Body of pancreas (tissue), 4 donors: ENCODE results near the gene ACYP2. TPM values are rescaled to one million over a fixed set of nuclear protein-coding genes. Genes with fewer than 3 reads are reported as not detected.

ENCODE experiments used
- ATAC-seq: fragments of 150-250 bp; one replicate; pipeline ENCODE4 v1.9.1; 2016
- DNase-seq, 4 donors: peaks; one replicate each; pipeline ENCODE4 v3.0.0-alpha.2; 2019
- H3K27ac ChIP-seq, 4 donors: fragments of 200-600 bp; sonication (generic); 1 replicate in 3 of 4; 2 replicates in 1 of 4; pipeline versions ENCODE4 v1.5.1 to v1.6.1; 2016 to 2019; ENCODE audit warnings: mild to moderate bottlenecking in 1 of 4, mixed read lengths in 1 of 4, moderate library complexity in 1 of 4
- H3K27me3 ChIP-seq, 2 donors: fragments of 200-600 bp; sonication (generic); one replicate each; pipeline ENCODE4 v1.6.0; 2016; ENCODE audit warnings: mild to moderate bottlenecking in 1 of 2
- H3K36me3 ChIP-seq, 2 donors: fragments of 200-600 bp; sonication (generic); replicated peaks in 1 of 2; 2 replicates each; pipeline ENCODE4 v1.5.1; 2016; ENCODE audit warnings: low read depth in 2 of 2; ENCODE audit not compliant: insufficient read depth in 1 of 2
- H3K4me1 ChIP-seq: fragments of 200-600 bp; sonication (generic); one replicate; pipeline ENCODE4 v1.6.0; 2016
- H3K4me3 ChIP-seq, 2 donors: fragments of 200-600 bp; sonication (generic); 1 replicate in 1 of 2; 2 replicates in 1 of 2; pipeline ENCODE4 v1.5.1; 2016 to 2019
- H3K9me3 ChIP-seq, 3 donors: fragments of 200-600 bp; sonication (generic); 1 replicate in 2 of 3; 2 replicates in 1 of 3; pipeline ENCODE4 v1.5.1; 2016
- POLR2A ChIP-seq, 3 donors: fragments of 450-650 bp; IDR thresholded peaks; one replicate each; pipeline ENCODE4 v1.6.1; 2016; ENCODE audit warnings: antibody characterized with exemption in 3 of 3, mild to moderate bottlenecking in 2 of 3
- WGBS, 2 donors: methylation state at CpG; one replicate each; pipeline ENCODE4 v1.1.5; 2017; 5-methylcytosine and 5-hydroxymethylcytosine counted together
- intact Hi-C: fragments of 100-400 bp; cut with DNase I; formaldehyde crosslinking; loops from one replicate; pipeline ENCODE4 v1.15.1; 2023
- total RNA-seq, 2 donors: library from RNA; depleted of rRNA; stranded (reverse); fragments of >200 nt; gene quantifications; one replicate each; pipeline ENCODE4 v1.1.0, GENCODE V29; 2016
- TF ChIP-seq, protein P1 (sequence below), 7 experiments: fragments of 450-650 bp in 4 of 7; fragments of 200-600 bp in 3 of 7; sonication (generic) in 3 of 7; IDR thresholded peaks; one replicate each; pipeline ENCODE4 v1.5.1; 2016 to 2019; ENCODE audit warnings: antibody characterized with exemption in 7 of 7

Gene ACYP2
- total RNA-seq, 2 donors from 2014 or later, result 2.6 to 11.2 TPM

DNA sequence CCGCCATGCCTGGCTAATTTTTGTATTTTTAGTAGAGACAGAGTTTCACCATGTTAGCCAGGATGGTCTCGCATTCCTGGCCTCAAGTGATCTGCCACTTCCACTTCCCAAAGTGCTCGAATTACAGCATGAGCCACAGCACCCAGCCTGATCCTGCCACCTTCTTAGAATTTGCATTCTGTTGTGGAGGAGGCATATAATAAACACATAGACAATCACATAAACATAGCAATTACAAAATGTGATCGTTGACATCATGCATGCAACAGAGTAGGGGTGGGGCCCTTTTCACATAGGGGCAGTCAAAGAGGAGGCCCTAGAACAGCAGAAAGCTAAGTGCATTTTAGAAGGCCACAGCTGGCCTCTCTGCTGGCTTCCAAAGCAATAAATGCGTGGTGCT is 180.5 kb downstream of the ACYP2 start:
- H3K27ac ChIP-seq, result no peak overlapping the region
- no peaks in the 10 kb centered on the region for H3K27me3 ChIP-seq
- H3K36me3 ChIP-seq, result no peaks in the 10 kb centered on the region
- intact Hi-C loops, result no loop called here
- TF ChIP-seq, protein P1, sequence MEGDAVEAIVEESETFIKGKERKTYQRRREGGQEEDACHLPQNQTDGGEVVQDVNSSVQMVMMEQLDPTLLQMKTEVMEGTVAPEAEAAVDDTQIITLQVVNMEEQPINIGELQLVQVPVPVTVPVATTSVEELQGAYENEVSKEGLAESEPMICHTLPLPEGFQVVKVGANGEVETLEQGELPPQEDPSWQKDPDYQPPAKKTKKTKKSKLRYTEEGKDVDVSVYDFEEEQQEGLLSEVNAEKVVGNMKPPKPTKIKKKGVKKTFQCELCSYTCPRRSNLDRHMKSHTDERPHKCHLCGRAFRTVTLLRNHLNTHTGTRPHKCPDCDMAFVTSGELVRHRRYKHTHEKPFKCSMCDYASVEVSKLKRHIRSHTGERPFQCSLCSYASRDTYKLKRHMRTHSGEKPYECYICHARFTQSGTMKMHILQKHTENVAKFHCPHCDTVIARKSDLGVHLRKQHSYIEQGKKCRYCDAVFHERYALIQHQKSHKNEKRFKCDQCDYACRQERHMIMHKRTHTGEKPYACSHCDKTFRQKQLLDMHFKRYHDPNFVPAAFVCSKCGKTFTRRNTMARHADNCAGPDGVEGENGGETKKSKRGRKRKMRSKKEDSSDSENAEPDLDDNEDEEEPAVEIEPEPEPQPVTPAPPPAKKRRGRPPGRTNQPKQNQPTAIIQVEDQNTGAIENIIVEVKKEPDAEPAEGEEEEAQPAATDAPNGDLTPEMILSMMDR (IDR thresholded peaks at IDR 0.05), result no peak
- no peak for TF ChIP-seq POLR2A (IDR thresholded peaks at IDR 0.05)
- H3K4me3 ChIP-seq, result no peak overlapping the region
- DNase-seq (no peak), ATAC-seq (no peak)
- 77 to 84% methylated on average over 5 of the region's 5 CpGs for WGBS, 2 donors
- no peaks in the 10 kb centered on the region for H3K4me1 ChIP-seq
- no peaks in the 10 kb centered on the region for H3K9me3 ChIP-seq

DNA sequence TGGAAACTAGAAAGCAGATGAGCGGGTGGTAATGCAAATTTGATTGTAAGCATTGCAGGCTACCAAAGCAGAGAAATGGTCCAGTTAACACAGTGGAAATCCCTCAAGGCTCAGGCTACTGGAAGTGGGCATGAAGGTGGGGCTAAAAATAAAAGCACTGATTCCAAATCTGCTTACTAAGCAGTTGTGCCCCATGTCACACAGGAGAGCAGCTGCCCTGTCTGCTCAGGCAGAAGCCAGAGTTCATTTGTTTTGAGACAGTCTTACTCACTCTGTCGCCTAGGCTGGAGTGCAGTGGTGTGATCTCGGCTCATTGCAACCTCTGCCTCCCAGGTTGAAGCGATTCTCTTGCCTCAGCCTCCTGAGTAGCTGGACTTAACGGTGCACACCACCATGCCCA is 183.1 kb downstream of the ACYP2 start:
- ATAC-seq, result no peak
- TF ChIP-seq, protein P1 (IDR thresholded peaks at IDR 0.05), result no peak
- TF ChIP-seq POLR2A (IDR thresholded peaks at IDR 0.05), result no peak
- intact Hi-C loops, result no loop called here
- Histone ChIP-seq H3K27ac (no peak overlapping the region), H3K36me3 (no peaks in the 10 kb centered on the region), H3K9me3 (no peaks in the 10 kb centered on the region), H3K27me3 (no peaks in the 10 kb centered on the region), H3K4me3 (no peak overlapping the region), H3K4me1 (no peaks in the 10 kb centered on the region)
- WGBS, 2 donors, result 91 to 98% methylated on average over 5 of the region's 5 CpGs
- DNase-seq, result no peak

DNA sequence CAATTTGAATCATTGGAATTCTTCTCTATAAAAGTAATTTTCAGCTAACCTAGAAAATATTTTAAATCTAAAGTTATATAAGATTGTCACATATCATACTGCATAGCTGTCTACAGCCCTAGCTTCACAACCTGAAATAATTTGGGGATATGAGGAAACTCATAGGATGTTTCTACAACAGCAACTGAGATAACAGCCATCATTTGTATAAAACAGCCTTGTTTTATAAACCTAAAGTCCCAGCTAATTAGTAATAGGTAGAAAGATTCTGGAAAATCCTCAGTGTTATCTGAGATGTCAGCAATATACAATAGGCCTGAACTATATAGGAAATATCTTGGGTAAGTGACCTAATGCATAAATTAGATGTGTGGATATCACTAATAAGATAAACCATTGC is 188.2 kb downstream of the ACYP2 start:
- ATAC-seq (no peak), DNase-seq (no peak)
- H3K27me3 ChIP-seq, result no peaks in the 10 kb centered on the region
- H3K4me3 ChIP-seq, result no peak overlapping the region
- H3K9me3 ChIP-seq, result no peaks in the 10 kb centered on the region
- no peaks in the 10 kb centered on the region for H3K36me3 ChIP-seq
- no peaks in the 10 kb centered on the region for H3K4me1 ChIP-seq
- intact Hi-C loops, result no loop called here
- H3K27ac ChIP-seq, result no peak overlapping the region
- TF ChIP-seq POLR2A (IDR thresholded peaks at IDR 0.05), result no peak
- TF ChIP-seq, protein P1 (IDR thresholded peaks at IDR 0.05), result no peak

DNA sequence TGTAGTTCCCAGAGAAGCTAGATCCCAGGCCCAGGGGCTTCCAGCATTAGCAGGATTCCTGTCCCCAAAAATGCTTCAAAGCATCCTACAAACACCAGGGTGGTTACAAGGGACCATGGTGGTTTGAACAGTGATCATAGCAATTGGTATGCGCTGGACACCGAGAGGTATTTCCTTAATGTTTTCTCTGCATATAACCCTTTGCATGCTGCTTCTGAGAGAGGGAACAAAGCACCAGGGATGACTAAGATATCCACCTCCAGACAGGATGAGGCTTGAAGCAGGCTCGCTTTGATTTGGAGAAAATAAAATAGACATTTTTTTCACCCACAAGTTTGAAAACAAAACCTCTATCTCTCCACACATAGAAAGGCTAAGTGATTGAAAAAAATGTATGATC is 191.1 kb downstream of the ACYP2 start:
- Histone ChIP-seq H3K4me3 (no peak overlapping the region), H3K9me3 (no peaks in the 10 kb centered on the region), H3K27me3 (no peaks in the 10 kb centered on the region), H3K27ac (no peak overlapping the region), H3K4me1 (no peaks in the 10 kb centered on the region), H3K36me3 (no peaks in the 10 kb centered on the region)
- no peak for ATAC-seq
- WGBS, 2 donors, result 85 to 93% methylated on average over 3 of the region's 3 CpGs
- no peak for DNase-seq
- intact Hi-C loops, result no loop called here
- TF ChIP-seq, protein P1 (IDR thresholded peaks at IDR 0.05), result no peak
- TF ChIP-seq POLR2A (IDR thresholded peaks at IDR 0.05), result no peak

DNA sequence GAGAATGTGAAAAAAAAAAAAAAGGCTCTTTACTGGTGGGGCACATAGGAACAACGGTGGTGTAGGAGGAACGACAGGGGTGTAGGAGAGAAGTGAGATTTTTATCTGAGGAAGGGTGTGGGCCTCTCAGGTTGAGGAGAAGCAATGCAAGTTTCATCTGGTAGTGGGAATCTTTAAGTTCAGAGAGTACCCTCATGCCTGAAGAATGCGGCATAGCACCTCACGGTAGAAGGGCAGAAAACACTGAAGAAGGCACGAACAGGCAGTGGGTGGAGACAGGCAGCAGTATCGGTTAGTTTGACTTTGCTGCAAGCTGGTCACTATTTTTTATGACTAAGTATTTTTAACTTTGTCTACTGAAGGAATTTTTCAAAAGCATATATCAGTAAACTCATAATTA is 192.8 kb downstream of the ACYP2 start:
- DNase-seq (no peak), ATAC-seq (no peak)
- Histone ChIP-seq H3K27me3 (no peaks in the 10 kb centered on the region), H3K4me1 (no peaks in the 10 kb centered on the region), H3K36me3 (no peaks in the 10 kb centered on the region), H3K4me3 (no peak overlapping the region), H3K9me3 (no peaks in the 10 kb centered on the region), H3K27ac (no peak overlapping the region)
- intact Hi-C loops, result no loop called here
- TF ChIP-seq POLR2A (IDR thresholded peaks at IDR 0.05), result no peak
- TF ChIP-seq, protein P1 (IDR thresholded peaks at IDR 0.05), result no peak
- 86 to 93% methylated on average over 6 of the region's 6 CpGs for WGBS, 2 donors
